Left lung (tissue), 10 donors: Measurements from ENCODE around the gene CDK5RAP2. TPM values are rescaled to one million over a fixed set of nuclear protein-coding genes. Genes with fewer than 3 reads are reported as not detected.

Source experiments
- ATAC-seq: fragments of 200-7000 bp; cut with Tn5 transposase; one replicate; pipeline ENCODE4 v1.9.1; 2020; ENCODE audit warnings: moderate library complexity
- DNase-seq, 4 donors: peaks; one replicate each; pipeline ENCODE4 v3.0.0-alpha.2; 2013 to 2020
- H3K27ac ChIP-seq, 2 donors: fragments of 200-600 bp; sonication (generic) in 1 of 2; one replicate each; pipeline versions ENCODE4 v1.5.0 to v1.8.0; 2020 to 2021
- H3K27me3 ChIP-seq, 2 donors: fragments of 200-600 bp; sonication (generic) in 1 of 2; one replicate each; pipeline versions ENCODE4 v1.5.0 to v1.8.0; 2020 to 2021
- H3K36me3 ChIP-seq, 2 donors: fragments of 200-600 bp; sonication (generic) in 1 of 2; one replicate each; pipeline versions ENCODE4 v1.5.0 to v1.8.0; 2020 to 2021
- H3K4me1 ChIP-seq, 2 donors: fragments of 200-600 bp; one replicate each; pipeline ENCODE4 v1.8.0; 2021
- H3K4me3 ChIP-seq, 2 donors: fragments of 200-600 bp; sonication (generic) in 1 of 2; one replicate each; pipeline versions ENCODE4 v1.5.0 to v1.8.0; 2020 to 2021; ENCODE audit warnings: mild to moderate bottlenecking in 1 of 2
- H3K9me3 ChIP-seq, 2 donors: fragments of 200-600 bp; sonication (generic) in 1 of 2; one replicate each; pipeline versions ENCODE4 v1.5.0 to v1.8.0; 2020 to 2021
- CTCF ChIP-seq, 2 donors: fragments of 200-600 bp; sonication (generic) in 1 of 2; IDR thresholded peaks; one replicate each; pipeline versions ENCODE4 v1.5.0 to v1.8.0; 2021; ENCODE audit warnings: antibody characterized with exemption in 2 of 2
- intact Hi-C, 2 donors: fragments of 100-400 bp; cut with DNase I; formaldehyde crosslinking; loops; one replicate each; pipeline versions ENCODE4 v1.11.2 to v1.14.2; 2022
- polyA plus RNA-seq, 6 donors: library from polyadenylated mRNA; unstranded; fragments of 120-200 nt; gene quantifications; one replicate each; pipeline ENCODE4 v1.2.1, GENCODE V29; 2013; ENCODE audit not compliant: insufficient read length in 6 of 6
- total RNA-seq, 2 donors: library from RNA; stranded (reverse); fragmentation: NEBNext Ultra II Directional; extraction: Animal tissue kit (Norgen Biotek cat#: 25700); gene quantifications; one replicate each; pipeline ENCODE4 v1.2.1, GENCODE V29; 2021
- donor health status: DM: no; HTN: yes; CAD: no.
- donor health status: DM: no; HTN: no; CAD: no.

The CDK5RAP2 gene
- total and polyA plus RNA-seq, 8 donors = 40.5 to 75.7 (median 62.6) TPM

- H3K9me3 ChIP-seq = no peaks in the 10 kb centered on the region
- H3K4me1 ChIP-seq = peaks cover 7% of the 10 kb centered on the region in 2 donors
- TF ChIP-seq CTCF (IDR thresholded peaks at IDR 0.05) = no peak
- H3K36me3 ChIP-seq = peaks cover 0 to 35% of the 10 kb centered on the region in 2 donors
- intact Hi-C loops = no loop called here
- no peak for ATAC-seq
- no peak overlapping the region for H3K4me3 ChIP-seq
- no peak overlapping the region for H3K27ac ChIP-seq
- DNase-seq = no peak
- no peaks in the 10 kb centered on the region for H3K27me3 ChIP-seq
Observed at GRCh38 chr9:120616966-120617935, 37.3 kb upstream of the CDK5RAP2 start.

GRCh38 chr9:120612218-120612617, 32.3 kb upstream of the CDK5RAP2 start:
- DNase-seq = no peak
- no peak for TF ChIP-seq CTCF (IDR thresholded peaks at IDR 0.05)
- Histone ChIP-seq H3K4me3 (no peak overlapping the region), H3K27me3 (no peaks in the 10 kb centered on the region), H3K9me3 (no peaks in the 10 kb centered on the region), H3K27ac (no peak overlapping the region), H3K4me1 (no peaks in the 10 kb centered on the region), H3K36me3 (peaks cover 0 to 56% of the 10 kb centered on the region in 2 donors)
- ATAC-seq = no peak
- intact Hi-C loops = no loop called here

DNA sequence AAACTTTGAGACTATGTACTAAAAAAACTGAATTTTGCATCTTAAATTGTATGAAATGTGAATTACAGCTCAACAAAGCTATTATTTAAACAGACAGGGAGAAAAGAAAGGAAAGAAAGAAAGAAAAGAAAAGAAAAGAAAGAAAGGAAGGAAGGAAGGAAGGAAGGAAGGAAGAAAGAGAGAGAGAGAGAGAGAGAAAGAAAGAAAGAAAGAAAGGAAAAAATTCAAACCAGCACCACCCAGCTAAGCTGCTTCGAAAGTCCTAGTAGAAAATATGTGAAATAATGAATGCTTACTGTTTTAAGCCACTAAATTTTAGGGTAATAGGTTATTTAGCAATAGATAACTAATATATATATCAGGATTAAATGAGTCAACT, 31.7 kb upstream of the CDK5RAP2 start:
- no peak for TF ChIP-seq CTCF (IDR thresholded peaks at IDR 0.05)
- intact Hi-C loops = no loop called here
- H3K27ac ChIP-seq = no peak overlapping the region

DNA sequence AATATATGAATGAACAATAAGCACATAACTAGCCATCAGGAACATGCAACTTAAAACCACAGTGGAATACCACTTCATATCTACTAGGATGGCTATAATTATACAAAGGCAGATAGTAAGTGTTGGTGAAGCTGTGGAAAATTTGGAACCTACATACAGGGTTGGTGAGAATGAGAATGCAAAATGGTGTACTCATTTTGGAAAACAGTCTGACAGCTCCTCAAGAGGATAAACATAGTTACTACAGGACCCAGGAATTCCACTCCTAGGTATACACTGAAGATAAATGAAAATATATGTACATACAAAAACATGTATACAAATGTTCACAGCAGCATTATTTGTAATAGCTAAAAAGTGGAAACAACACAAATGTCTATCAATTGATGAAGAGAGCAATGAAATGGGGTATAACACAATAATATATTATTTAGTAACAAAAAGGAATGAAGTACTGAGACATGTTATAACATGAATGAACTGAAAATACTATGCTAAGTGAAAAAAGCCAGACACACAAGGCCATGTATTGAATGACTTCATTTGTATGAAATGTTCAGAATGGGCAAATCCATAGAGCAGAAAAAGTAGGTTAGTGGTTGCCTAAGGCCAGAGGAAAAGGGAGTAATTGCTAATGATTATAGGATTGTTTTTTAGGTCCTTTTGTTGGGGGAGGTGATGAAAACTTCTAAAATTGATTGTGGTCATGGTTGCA, 31.2 kb upstream of the CDK5RAP2 start:
- ATAC-seq = peak; percentile 22

More for the DNA sequence above, 31.7 kb upstream of the CDK5RAP2 start:
- H3K9me3 ChIP-seq = no peaks in the 10 kb centered on the region
- DNase-seq (no peak), ATAC-seq (no peak)
- H3K4me3 ChIP-seq = no peak overlapping the region
- H3K36me3 ChIP-seq = peaks cover 0 to 61% of the 10 kb centered on the region in 2 donors
- no peaks in the 10 kb centered on the region for H3K27me3 ChIP-seq
- H3K4me1 ChIP-seq = no peaks in the 10 kb centered on the region

More for the DNA sequence above, 31.2 kb upstream of the CDK5RAP2 start:
- no peaks in the 10 kb centered on the region for H3K4me1 ChIP-seq
- H3K4me3 ChIP-seq = no peak overlapping the region
- H3K9me3 ChIP-seq = no peaks in the 10 kb centered on the region
- TF ChIP-seq CTCF (IDR thresholded peaks at IDR 0.05) = no peak
- intact Hi-C loops = no loop called here
- H3K36me3 ChIP-seq = peaks cover 0 to 67% of the 10 kb centered on the region in 2 donors
- H3K27me3 ChIP-seq = no peaks in the 10 kb centered on the region
- DNase-seq = no peak
- H3K27ac ChIP-seq = no peak overlapping the region
